Measurements from ENCODE around the gene ABCC5.
"Not testable (repeated sequence)": the region's sequence is repeated elsewhere in the genome, so short reads cannot be mapped to it uniquely, and the experiment has no call there.

GRCh38 chr3:184007143-184007813 lies 10.4 kb downstream of the ABCC5 start:
- not testable (repeated sequence) for TF ChIP-seq POLR2A, POLR2AphosphoS5 (IDR thresholded peaks at IDR 0.05; ENCODE audit: low read depth, low read length)
